ENCODE measurements around the gene LRP3.

- TF ChIP-seq CTCF (IDR thresholded peaks at IDR 0.05) (no peak), POLR2A (IDR thresholded peaks at IDR 0.05) (no peak)
Measured at GRCh38 chr19:33229962-33230361, 35.8 kb downstream of the LRP3 start.

Data from adrenal gland (tissue), 5 donors.